HG02642 (cell line): ENCODE results near the gene NFATC2.

Experiments used
- ATAC-seq: cut with Tn5 transposase; IDR thresholded peaks from one replicate; pipeline ENCODE4 v1.9.1; 2021; ENCODE audit warnings: mild to moderate bottlenecking; ENCODE audit not compliant: unreplicated experiment, poor library complexity

Gene NFATC2

GRCh38 chr20:51401496-51401895 lies 141.0 kb downstream of the NFATC2 start:
- ATAC-seq: no peak

- ATAC-seq: peak; percentile 75
Measured at GRCh38 chr20:51400051-51400926, 142.2 kb downstream of the NFATC2 start.

- ATAC-seq: no peak
Measured at GRCh38 chr20:51399006-51399890, 143.3 kb downstream of the NFATC2 start.

DNA sequence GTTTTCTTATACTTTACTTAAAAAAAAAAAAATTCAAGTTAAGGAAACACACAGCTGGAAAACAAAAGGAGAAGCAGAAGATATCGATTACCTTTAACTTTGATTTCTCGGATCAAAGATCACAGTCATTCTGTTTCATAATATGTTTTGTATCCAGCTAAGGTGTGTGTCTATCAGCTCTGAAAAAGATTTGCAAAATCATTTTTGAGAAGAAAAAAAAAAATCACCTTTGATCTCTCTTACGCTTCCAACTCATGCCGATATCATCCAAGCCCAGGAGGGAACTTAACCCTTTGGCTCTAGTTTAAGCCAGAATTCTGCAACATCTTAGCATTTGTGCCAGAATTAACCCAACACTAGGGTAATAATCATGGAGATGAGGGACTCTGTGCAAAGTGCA lies 144.0 kb downstream of the NFATC2 start:
- no peak for ATAC-seq

- ATAC-seq: no peak
Measured at GRCh38 chr20:51398083-51398482, 144.4 kb downstream of the NFATC2 start.

DNA sequence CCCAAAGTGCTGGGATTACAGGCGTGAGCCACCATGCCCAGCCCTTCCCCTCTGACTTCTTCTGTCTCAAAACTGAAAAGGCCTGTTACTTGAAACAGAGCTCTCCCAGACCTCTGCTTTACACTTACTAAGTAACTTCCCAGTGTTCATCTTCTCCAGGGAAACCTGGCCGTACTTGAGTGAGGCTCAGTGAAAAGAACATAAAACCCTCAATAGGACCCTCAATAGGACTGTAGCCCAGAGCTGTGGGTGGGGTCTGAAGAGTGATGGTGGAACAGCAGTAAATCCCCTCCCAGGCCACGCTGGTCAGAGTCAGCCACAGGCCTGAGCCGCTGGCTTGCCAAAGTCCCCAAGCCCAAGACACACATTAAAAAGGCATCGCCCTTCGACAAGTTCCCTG lies 145.4 kb downstream of the NFATC2 start:
- ATAC-seq: no peak

DNA sequence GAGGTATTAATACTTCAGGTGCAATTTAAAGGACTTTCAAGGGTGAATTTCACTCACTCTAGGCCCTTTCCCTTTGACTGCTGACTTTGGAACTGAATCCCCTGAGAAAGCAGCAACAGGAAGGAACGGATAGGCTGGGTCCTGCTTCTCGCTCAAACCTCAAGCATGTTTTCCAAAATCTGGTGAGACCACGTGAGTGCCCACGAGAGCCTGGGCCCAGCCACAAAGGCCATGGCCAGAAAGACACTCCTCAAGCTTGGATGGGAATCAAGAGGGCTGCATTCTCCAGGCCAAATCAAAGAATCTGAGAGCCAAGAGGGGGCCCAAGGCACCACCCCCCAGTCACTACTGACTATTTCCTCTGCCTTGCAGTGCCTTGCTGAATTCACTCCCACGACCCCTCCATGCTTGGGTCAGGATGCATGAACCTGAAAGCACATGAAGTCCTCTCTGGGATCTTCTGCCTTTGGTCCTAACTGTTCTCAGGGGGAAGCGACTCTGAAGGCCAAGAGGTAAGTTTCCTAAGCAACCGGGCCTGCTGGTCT lies 146.1 kb downstream of the NFATC2 start:
- no peak for ATAC-seq

DNA sequence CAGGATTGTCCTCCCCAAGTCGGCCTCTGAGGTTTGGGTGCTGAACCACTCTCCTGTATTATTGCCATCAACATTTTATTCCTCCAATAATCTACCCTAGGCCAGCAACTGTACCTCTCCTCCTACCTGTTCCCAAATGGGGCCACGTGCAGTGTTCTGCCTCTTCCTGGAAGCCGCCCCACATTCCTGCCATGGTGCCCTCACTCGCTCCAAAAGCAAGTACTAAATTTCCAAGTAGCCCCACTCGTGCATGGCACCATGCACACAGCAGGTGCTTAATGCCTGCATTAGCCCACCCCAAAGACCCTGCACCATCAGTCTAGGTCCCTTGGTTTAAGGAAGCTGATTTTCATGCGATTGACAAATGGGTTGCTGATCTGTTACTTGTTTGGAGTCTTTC lies 147.8 kb downstream of the NFATC2 start:
- no peak for ATAC-seq

GRCh38 chr20:51393571-51393970 lies 148.9 kb downstream of the NFATC2 start:
- ATAC-seq: no peak

DNA sequence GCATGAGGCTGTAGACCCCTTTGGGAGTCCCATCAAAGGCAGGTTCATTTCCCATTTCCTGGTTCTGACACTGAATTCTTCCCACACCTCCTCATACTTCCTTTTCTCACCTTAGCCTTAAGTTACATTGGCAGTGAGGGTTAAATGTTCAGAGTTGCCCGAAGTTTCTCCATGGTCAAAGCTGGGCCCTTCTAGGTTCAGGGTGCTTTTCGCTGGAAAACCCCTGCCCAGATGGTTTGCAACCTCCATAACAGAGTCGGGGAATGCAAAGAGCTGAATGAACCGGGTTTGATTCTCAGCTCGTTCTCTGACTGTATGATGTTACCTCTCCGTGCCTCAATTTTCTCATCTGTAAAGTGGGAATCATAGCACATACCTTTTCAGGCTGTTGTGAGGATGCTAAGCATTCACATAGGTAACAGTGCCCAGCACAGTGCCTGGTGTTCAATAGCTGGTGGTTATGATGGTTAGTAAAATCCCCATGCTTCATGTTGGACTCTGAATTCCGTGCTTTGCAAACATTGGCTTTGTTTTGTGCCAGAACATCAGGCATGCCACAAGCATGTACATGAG lies 149.8 kb downstream of the NFATC2 start:
- ATAC-seq: no peak

DNA sequence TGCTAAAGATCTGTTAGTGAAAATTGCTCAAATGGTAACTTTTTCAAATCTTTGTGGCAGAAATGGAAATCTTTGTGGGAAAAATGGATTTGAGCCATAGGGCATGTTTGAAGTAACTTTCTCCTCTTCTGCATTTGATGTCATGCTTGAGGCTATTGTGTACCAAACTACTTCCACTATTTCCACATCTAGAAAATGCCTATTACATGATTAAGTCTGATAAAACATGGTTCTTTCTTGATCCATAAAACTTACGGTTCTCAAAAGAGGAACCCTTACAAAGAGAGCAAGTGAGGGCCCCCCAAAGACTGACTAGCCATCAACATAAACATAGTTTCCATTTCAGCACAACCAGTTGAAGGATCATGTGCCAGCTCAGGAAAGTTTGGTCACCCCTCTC lies 150.6 kb downstream of the NFATC2 start:
- ATAC-seq: no peak

GRCh38 chr20:51389543-51390264 lies 152.8 kb downstream of the NFATC2 start:
- no peak for ATAC-seq

- no peak for ATAC-seq
Measured at GRCh38 chr20:51388756-51389542, 153.6 kb downstream of the NFATC2 start.

- ATAC-seq: no peak
Measured at GRCh38 chr20:51388227-51388626, 154.3 kb downstream of the NFATC2 start.

DNA sequence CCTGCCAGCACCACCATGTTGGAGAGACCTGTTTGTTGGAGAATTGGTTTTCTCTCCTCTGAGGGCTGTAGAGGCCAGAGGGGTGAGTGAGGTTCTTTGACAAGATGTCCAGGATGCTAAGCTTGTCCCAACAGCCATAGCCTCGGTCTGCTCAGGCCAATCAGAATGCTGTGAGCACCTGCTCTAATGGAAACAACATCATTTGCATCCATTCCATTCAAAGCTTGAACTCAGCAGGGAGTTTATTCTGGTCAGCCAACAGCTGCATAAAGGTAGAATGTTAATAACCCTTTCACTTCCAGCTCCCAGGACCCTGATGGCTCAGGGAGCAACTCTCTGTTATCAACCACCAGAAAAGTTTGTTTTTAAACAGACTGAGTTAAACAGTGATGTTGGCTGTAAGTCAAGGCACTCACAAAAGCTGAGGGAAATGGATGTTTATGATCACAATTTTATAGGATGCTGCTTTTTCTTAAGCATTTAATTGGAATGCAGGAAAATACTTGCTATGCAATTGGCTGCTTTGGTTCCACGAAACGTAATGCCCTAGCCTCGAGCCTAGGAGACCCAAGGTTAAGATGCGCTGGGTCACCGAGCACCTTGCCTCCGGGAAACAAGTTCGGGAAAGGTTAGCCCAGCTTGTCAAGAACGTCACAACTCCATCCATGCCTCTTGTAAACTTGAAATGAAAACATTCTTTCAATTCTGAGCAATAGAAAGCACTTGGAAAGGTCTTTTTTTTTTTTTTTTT lies 155.2 kb downstream of the NFATC2 start:
- ATAC-seq: no peak

GRCh38 chr20:51386586-51386985 lies 155.9 kb downstream of the NFATC2 start:
- ATAC-seq: no peak

- no peak for ATAC-seq
Measured at GRCh38 chr20:51385646-51386530, 156.6 kb downstream of the NFATC2 start.

DNA sequence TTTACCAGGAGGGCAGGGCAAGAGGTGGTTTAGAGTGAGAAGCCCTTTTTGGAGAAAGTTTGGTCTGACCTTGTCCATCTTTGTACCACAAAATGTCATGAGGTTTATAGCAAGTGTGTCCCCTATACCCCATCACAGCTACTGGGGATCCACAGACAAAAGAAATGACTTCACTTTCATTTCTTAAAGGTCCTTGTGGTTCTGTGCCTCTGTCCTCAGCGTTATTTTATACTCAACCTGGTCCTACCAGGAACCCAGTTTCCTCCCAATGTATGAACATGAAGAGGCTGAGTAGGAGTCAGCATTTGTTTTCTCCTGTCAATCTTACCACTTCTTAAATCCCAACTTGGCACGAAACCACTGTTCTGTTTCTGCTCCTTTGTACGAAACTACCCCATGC lies 157.6 kb downstream of the NFATC2 start:
- ATAC-seq: no peak
